Prostate gland (tissue), 2 donors: ENCODE measurements around the gene ZNF664. TPM values are rescaled to one million over a fixed set of nuclear protein-coding genes. Genes with fewer than 3 reads are reported as not detected.

ENCODE experiments used
- DNase-seq: peaks from one replicate; pipeline ENCODE4 v3.0.0-alpha.2; 2019; ENCODE audit warnings: low spot score
- H3K27ac ChIP-seq, 2 donors: fragments of 200-600 bp; sonication (generic); 2 replicates each; pipeline ENCODE4 v1.5.1; 2017 to 2019
- H3K27me3 ChIP-seq: fragments of 200-600 bp; sonication (generic); replicated peaks from 2 replicates; pipeline ENCODE4 v1.5.1; 2019; ENCODE audit not compliant: insufficient read depth
- H3K36me3 ChIP-seq, 2 donors: fragments of 200-600 bp; sonication (generic); 1 replicate in 1 of 2; 2 replicates in 1 of 2; pipeline versions ENCODE4 v1.5.1 to v1.8.1; 2017 to 2019
- H3K4me1 ChIP-seq: fragments of 200-600 bp; sonication (generic); replicated peaks from 2 replicates; pipeline ENCODE4 v1.5.1; 2019
- H3K4me3 ChIP-seq, 2 donors: fragments of 200-600 bp; sonication (generic); 2 replicates each; pipeline ENCODE4 v1.5.1; 2017 to 2019
- H3K9me3 ChIP-seq: fragments of 200-600 bp; sonication (generic); 2 replicates; pipeline ENCODE4 v1.5.1; 2017
- POLR2A ChIP-seq: fragments of 450-650 bp; IDR thresholded peaks from one replicate; pipeline ENCODE4 v1.6.1; 2016; ENCODE audit warnings: antibody characterized with exemption, mild to moderate bottlenecking
- POLR2AphosphoS5 ChIP-seq: sonication (generic); formaldehyde crosslinking; IDR thresholded peaks from one replicate; pipeline ENCODE4 v1.6.1; 2017; ENCODE audit warnings: antibody characterized with exemption
- WGBS: methylation state at CpG from one replicate; pipeline ENCODE4 v1.1.5; 2018; 5-methylcytosine and 5-hydroxymethylcytosine counted together
- intact Hi-C: fragments of 100-400 bp; cut with DNase I; formaldehyde crosslinking; loops from one replicate; pipeline ENCODE4 v1.14.2; 2022
- small RNA-seq, 2 donors: library from RNA; depleted of rRNA; stranded (forward); fragments of <200 nt; gene quantifications; one replicate each; pipeline ENCODE3, GENCODE V24; 2016
- total RNA-seq, 2 donors: library from RNA; depleted of rRNA; stranded (reverse); fragments of >200 nt; gene quantifications; one replicate each; pipeline ENCODE4 v1.1.0, GENCODE V29; 2016
- TF ChIP-seq, protein P1 (sequence below), 4 experiments: fragments of 200-600 bp in 2 of 4; fragments of 450-650 bp in 2 of 4; sonication (generic) in 2 of 4; IDR thresholded peaks; 1 replicate in 3 of 4; 2 replicates in 1 of 4; pipeline ENCODE4 v1.5.1; 2016 to 2019; ENCODE audit warnings: antibody characterized with exemption in 4 of 4, mild to moderate bottlenecking in 2 of 4, moderate library complexity in 2 of 4

The ZNF664 gene
- total RNA-seq, 2 donors from 2014 or later, result 59.4 to 70.5 TPM

DNA sequence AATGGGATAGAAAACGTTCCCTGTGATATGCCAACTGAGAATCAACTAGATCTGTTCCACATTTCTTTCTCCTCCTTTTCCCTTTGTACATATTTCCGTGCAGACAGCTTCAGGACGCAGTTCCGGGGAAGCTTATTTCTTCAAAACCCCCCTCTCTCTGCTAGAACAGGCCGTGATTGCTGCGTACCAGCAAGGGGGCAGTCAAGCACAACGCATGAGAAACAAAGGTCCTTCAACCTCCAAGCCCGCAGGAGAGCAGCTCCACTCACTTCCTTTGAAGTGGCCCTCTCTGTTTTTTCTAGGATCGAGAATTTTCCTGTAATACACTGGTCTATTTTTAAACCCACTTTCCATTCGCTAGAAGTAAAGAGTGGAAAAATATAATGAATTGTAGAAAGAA lies 80.8 kb downstream of the ZNF664 start:
- Histone ChIP-seq H3K36me3 (no peaks in the 10 kb centered on the region), H3K4me3 (no peak overlapping the region), H3K4me1 (no peaks in the 10 kb centered on the region), H3K27me3 (no peaks in the 10 kb centered on the region), H3K9me3 (no peaks in the 10 kb centered on the region), H3K27ac (no peak overlapping the region)
- WGBS, result 11% methylated on average over 10 of the region's 10 CpGs
- TF ChIP-seq POLR2AphosphoS5 (peak; percentile 32), POLR2A (no peak)
- TF ChIP-seq, protein P1, sequence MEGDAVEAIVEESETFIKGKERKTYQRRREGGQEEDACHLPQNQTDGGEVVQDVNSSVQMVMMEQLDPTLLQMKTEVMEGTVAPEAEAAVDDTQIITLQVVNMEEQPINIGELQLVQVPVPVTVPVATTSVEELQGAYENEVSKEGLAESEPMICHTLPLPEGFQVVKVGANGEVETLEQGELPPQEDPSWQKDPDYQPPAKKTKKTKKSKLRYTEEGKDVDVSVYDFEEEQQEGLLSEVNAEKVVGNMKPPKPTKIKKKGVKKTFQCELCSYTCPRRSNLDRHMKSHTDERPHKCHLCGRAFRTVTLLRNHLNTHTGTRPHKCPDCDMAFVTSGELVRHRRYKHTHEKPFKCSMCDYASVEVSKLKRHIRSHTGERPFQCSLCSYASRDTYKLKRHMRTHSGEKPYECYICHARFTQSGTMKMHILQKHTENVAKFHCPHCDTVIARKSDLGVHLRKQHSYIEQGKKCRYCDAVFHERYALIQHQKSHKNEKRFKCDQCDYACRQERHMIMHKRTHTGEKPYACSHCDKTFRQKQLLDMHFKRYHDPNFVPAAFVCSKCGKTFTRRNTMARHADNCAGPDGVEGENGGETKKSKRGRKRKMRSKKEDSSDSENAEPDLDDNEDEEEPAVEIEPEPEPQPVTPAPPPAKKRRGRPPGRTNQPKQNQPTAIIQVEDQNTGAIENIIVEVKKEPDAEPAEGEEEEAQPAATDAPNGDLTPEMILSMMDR (IDR thresholded peaks at IDR 0.05), result peak in 3 of 4 experiments; percentile 53 to 77 (median 62)
- intact Hi-C loops, result loop anchor here (2.0 to 5.0 kb wide), 2 partner anchors 268 to 713 kb away; no protein-coding TSS in a partner anchor
- DNase-seq, result peak; percentile 33

DNA sequence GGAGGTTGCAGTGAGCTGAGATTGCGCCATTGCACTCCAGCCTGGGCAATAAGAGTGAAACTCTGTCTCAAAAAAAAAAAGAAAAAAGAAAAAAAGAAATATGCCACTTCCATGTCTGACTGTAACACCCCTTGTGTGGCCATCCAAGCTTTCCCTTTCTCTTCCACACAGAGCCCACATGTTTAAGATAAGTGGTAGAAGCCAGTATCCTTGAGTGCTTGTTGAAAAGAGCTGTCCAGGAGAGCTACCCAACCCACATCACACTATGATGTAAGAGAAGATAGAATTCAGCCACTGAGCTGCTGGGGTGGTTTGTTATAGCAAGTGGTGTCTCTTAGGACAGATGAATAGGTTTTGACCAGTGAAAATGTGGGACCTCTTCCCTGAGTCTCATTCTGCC lies 82.1 kb downstream of the ZNF664 start:
- Histone ChIP-seq H3K27me3 (no peaks in the 10 kb centered on the region), H3K4me1 (no peaks in the 10 kb centered on the region), H3K9me3 (no peaks in the 10 kb centered on the region), H3K36me3 (no peaks in the 10 kb centered on the region), H3K4me3 (no peak overlapping the region), H3K27ac (no peak overlapping the region)
- no peak for DNase-seq
- TF ChIP-seq, protein P1 (IDR thresholded peaks at IDR 0.05), result no peak
- TF ChIP-seq POLR2A (no peak), POLR2AphosphoS5 (no peak)
- WGBS, result 91% methylated on average over 1 of the region's 1 CpG
- intact Hi-C loops, result loop anchor here (2.0 kb wide), 1 partner anchor 712 kb away; no protein-coding TSS in a partner anchor

DNA sequence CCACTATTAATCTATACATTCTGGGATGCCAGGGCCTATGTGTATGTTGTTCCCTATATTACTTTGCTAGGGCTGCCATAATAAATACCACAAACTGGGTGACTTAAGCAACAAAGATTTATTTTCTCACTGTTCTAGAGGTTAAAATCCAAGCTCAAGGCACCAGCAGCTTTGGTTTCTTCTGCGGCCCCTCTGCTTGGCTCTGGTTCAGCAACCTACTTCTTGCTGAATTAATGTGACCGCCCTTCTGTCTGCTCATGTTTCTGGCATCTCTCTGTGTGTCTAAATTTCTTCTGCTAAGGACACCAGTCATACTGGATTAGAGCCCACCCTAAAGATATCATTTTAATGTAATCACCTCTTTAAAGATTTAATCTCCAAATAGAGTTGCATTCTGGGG lies 84.7 kb downstream of the ZNF664 start:
- TF ChIP-seq POLR2A, result no peak
- TF ChIP-seq POLR2AphosphoS5, result no peak
- TF ChIP-seq, protein P1 (IDR thresholded peaks at IDR 0.05), result no peak
- Histone ChIP-seq H3K4me1 (no peaks in the 10 kb centered on the region), H3K27me3 (no peaks in the 10 kb centered on the region), H3K36me3 (no peaks in the 10 kb centered on the region), H3K4me3 (no peak overlapping the region), H3K27ac (no peak overlapping the region), H3K9me3 (no peaks in the 10 kb centered on the region)
- WGBS, result 87% methylated on average over 2 of the region's 2 CpGs
- no peak for DNase-seq
- intact Hi-C loops, result no loop called here

DNA sequence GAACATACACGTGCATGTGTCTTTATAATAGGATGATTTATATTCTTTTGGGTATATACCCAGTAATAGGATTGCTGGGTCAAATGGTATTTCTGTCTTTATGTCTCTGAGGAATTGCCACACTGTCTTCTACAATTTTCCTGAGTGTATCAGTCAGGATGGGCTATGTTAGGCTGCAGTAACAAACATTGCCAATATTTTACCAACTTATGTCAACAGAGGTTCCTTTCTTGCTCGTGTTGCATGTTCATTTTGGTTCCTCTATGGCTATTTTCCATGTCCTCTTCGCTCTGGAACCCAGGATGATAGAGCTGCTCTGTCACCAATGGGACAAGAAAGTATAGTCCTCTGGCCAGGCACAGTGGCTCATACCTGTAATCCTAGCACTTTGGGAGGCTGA lies 86.7 kb downstream of the ZNF664 start:
- Histone ChIP-seq H3K4me3 (no peak overlapping the region), H3K27me3 (no peaks in the 10 kb centered on the region), H3K36me3 (no peaks in the 10 kb centered on the region), H3K27ac (no peak overlapping the region), H3K9me3 (no peaks in the 10 kb centered on the region), H3K4me1 (no peaks in the 10 kb centered on the region)
- TF ChIP-seq POLR2A (no peak), POLR2AphosphoS5 (no peak)
- TF ChIP-seq, protein P1 (IDR thresholded peaks at IDR 0.05), result no peak
- 96% methylated on average over 3 of the region's 3 CpGs for WGBS
- DNase-seq, result no peak
- intact Hi-C loops, result no loop called here

Small RNA genes within 50 kb of the gene (small RNA-seq; reads per million reads assigned to genes)
- gene AC068790.4, result 0 reads per million in 2 donors
- gene AC068790.6, result 0 reads per million in 2 donors

Other genes starting within 250 kb of the ZNF664 start
- gene DNAH10, start 210.9 kb upstream of the ZNF664 start, total RNA-seq, result 1 to 10 TPM in 1 of 2 donors, under 1 TPM in 1; 0.68 to 7.9 TPM
- gene CCDC92, start 384 bp upstream of the ZNF664 start, total RNA-seq, result 10 to 100 TPM; 22.4 to 42.9 TPM